HepG2 (cell line): ENCODE data around the gene SCO1. TPM values are rescaled to one million over a fixed set of nuclear protein-coding genes. Genes with fewer than 3 reads are reported as not detected.

Source experiments
- ATAC-seq: fragments of 200-7000 bp; cut with Tn5 transposase; 3 replicates; pipeline ENCODE4 v1.9.1; 2020; ENCODE audit warnings: mild to moderate bottlenecking, moderate library complexity
- BruUV-seq: library from RNA; stranded (reverse); fragments of 400-500 nt; replicated peaks from 2 replicates; lab custom pipeline; 2021; lab: Mats Ljungman, UMichigan
- CTCF ChIA-PET: fragments of 300-600 bp; formaldehyde crosslinking; extraction: SDS; loops from one replicate; lab custom pipeline; 2021; ENCODE audit warnings: low total read pairs, inconsistent platforms, low intra/inter-chr PET ratio; lab: Yijun Ruan, JAX
- POLR2A ChIA-PET: fragments of 350-600 bp; sonication (Branson Sonifier 250); formaldehyde crosslinking; loops from one replicate; lab custom pipeline; 2020; ENCODE audit warnings: antibody characterized with exemption, inconsistent platforms; lab: Yijun Ruan, JAX
- DNase-seq: peaks from one replicate; pipeline ENCODE4 v3.0.0-alpha.2; 2015; ENCODE audit warnings: low spot score
- FAIRE-seq: peaks from 3 replicates; lab custom pipeline; 2011; peaks lifted over from hg19 to GRCh38; lab: Jason Lieb, UNC
- H2AFZ ChIP-seq: one replicate; pipeline ENCODE4 v1.6.1; 2011; ENCODE audit warnings: low read length, inconsistent platforms
- H3K27ac ChIP-seq: fragments of 300-600 bp; 3 replicates; pipeline ENCODE4 v1.8.0; 2011; ENCODE audit warnings: mixed run types, mild to moderate bottlenecking, mixed read lengths, low read length, inconsistent platforms; ENCODE audit not compliant: insufficient read depth; ENCODE audit errors: extremely low read length
- H3K27me3 ChIP-seq, 2 experiments: fragments of 200-600 bp in 1 of 2; 2 replicates in 1 of 2; 3 replicates in 1 of 2; pipeline versions ENCODE4 v1.6.0 to v1.8.0; 2011; ENCODE audit warnings: low read length in 2 of 2, mild to moderate bottlenecking in 2 of 2, moderate library complexity in 2 of 2, inconsistent platforms in 1 of 2; ENCODE audit not compliant: insufficient read depth in 2 of 2, control insufficient read depth in 1 of 2
- H3K36me3 ChIP-seq, 2 experiments: fragments of 200-600 bp in 1 of 2; replicated peaks in 1 of 2; 2 replicates in 1 of 2; 3 replicates in 1 of 2; pipeline versions ENCODE4 v1.5.1 to v1.8.0; 2011; ENCODE audit warnings: low read length in 2 of 2, inconsistent platforms in 1 of 2; ENCODE audit not compliant: insufficient read depth in 2 of 2, control insufficient read depth in 1 of 2
- H3K4me1 ChIP-seq: 2 replicates; pipeline ENCODE4 v1.5.1; 2012; ENCODE audit warnings: low read length, inconsistent platforms; ENCODE audit not compliant: insufficient read depth
- H3K4me2 ChIP-seq: 2 replicates; pipeline ENCODE4 v1.6.0; 2011; ENCODE audit warnings: low read depth, low read length, inconsistent platforms
- H3K4me3 ChIP-seq, 3 experiments: fragments of 200-600 bp in 1 of 3; sonication (generic), shearing (Covaris generic) in 1 of 3; replicated peaks in 1 of 3; 2 replicates each; pipeline ENCODE4 v1.5.1; 2011 to 2016; ENCODE audit warnings: low read length in 3 of 3, inconsistent platforms in 2 of 3, low read depth in 2 of 3, mild to moderate bottlenecking in 2 of 3, control low read depth in 1 of 3, mixed read lengths in 1 of 3; ENCODE audit not compliant: insufficient read depth in 1 of 3
- H3K79me2 ChIP-seq: one replicate; pipeline ENCODE4 v1.6.1; 2011; ENCODE audit warnings: low read length, inconsistent platforms; ENCODE audit not compliant: insufficient read depth
- H3K9ac ChIP-seq: 2 replicates; pipeline ENCODE4 v1.6.0; 2011; ENCODE audit warnings: mild to moderate bottlenecking, low read depth, low read length, inconsistent platforms; ENCODE audit not compliant: insufficient read depth
- H3K9me3 ChIP-seq: 2 replicates; pipeline ENCODE4 v1.5.1; 2012; ENCODE audit warnings: mild to moderate bottlenecking, low read length
- H4K20me1 ChIP-seq: 2 replicates; pipeline ENCODE4 v1.6.0; 2011; ENCODE audit warnings: inconsistent platforms, mild to moderate bottlenecking, low read length, moderate library complexity; ENCODE audit not compliant: insufficient read depth
- BRCA1 ChIP-seq: sonication (generic); formaldehyde crosslinking; IDR thresholded peaks from 2 replicates; pipeline ENCODE4 v1.4.0; 2020; ENCODE audit warnings: missing genetic modification reagents
- CAMTA2 ChIP-seq: sonication (generic); formaldehyde crosslinking; IDR thresholded peaks from 2 replicates; pipeline ENCODE4 v1.4.0; 2020; ENCODE audit warnings: mild to moderate bottlenecking, missing genetic modification reagents, borderline replicate concordance
- GABPA ChIP-seq, 2 experiments: IDR thresholded peaks; 2 replicates each; pipeline ENCODE4 v1.6.1; 2011 to 2016; ENCODE audit warnings: low read depth in 2 of 2, low read length in 1 of 2, missing biosample characterization in 1 of 2, missing genetic modification characterization in 1 of 2
- MEF2D ChIP-seq: sonication (generic); formaldehyde crosslinking; IDR thresholded peaks from 2 replicates; pipeline ENCODE4 v1.5.1; 2020; ENCODE audit warnings: mild to moderate bottlenecking, missing genetic modification reagents
- MXI1 ChIP-seq: IDR thresholded peaks from 3 replicates; pipeline ENCODE4 v1.6.1; 2012; ENCODE audit warnings: low read depth, low read length, inconsistent platforms, borderline replicate concordance
- ONECUT2 ChIP-seq: sonication (generic); formaldehyde crosslinking; IDR thresholded peaks from 2 replicates; pipeline ENCODE4 v1.4.0; 2020; ENCODE audit warnings: missing genetic modification reagents
- PAX8 ChIP-seq: sonication (generic); formaldehyde crosslinking; IDR thresholded peaks from 2 replicates; pipeline ENCODE4 v1.8.0; 2022; ENCODE audit warnings: mild to moderate bottlenecking, missing genetic modification reagents, borderline replicate concordance
- RFX3 ChIP-seq: IDR thresholded peaks from 2 replicates; pipeline ENCODE4 v1.6.1; 2016; ENCODE audit warnings: missing biosample characterization, missing genetic modification reagents
- RFXAP ChIP-seq: sonication (generic); formaldehyde crosslinking; IDR thresholded peaks from 2 replicates; pipeline ENCODE4 v1.4.0; 2020; ENCODE audit warnings: missing genetic modification reagents, borderline replicate concordance
- THAP11 ChIP-seq: IDR thresholded peaks from 2 replicates; pipeline ENCODE4 v1.6.1; 2016; ENCODE audit warnings: missing biosample characterization, missing genetic modification reagents
- ZNF367 ChIP-seq: sonication (generic); formaldehyde crosslinking; IDR thresholded peaks from 2 replicates; pipeline ENCODE4 v1.4.0; 2020; ENCODE audit warnings: missing genetic modification reagents, borderline replicate concordance
- ZNF557 ChIP-seq: sonication (generic); formaldehyde crosslinking; IDR thresholded peaks from 2 replicates; pipeline ENCODE4 v1.4.0; 2020; ENCODE audit warnings: missing genetic modification reagents
- ZNF670 ChIP-seq: sonication (generic); formaldehyde crosslinking; IDR thresholded peaks from 2 replicates; pipeline ENCODE4 v1.8.0; 2022; ENCODE audit warnings: mild to moderate bottlenecking, missing genetic modification reagents, borderline replicate concordance
- WGBS: methylation state at CpG from one replicate; pipeline ENCODE4 v1.1.6; 2017; ENCODE audit warnings: low lambda C conversion rate; 5-methylcytosine and 5-hydroxymethylcytosine counted together
- in situ Hi-C: cut with HindIII; loops from 2 replicates; pipeline ENCODE4 v1.10.0; 2017; ENCODE audit warnings: low pct_unique_long_range_greater_than_20kb; ENCODE audit not compliant: extremely low pct_ligation_motif_present
- intact Hi-C: fragments of 100-400 bp; cut with micrococcal nuclease; formaldehyde crosslinking; loops from one replicate; pipeline ENCODE4 v1.10.0; 2022; ENCODE audit not compliant: unreplicated experiment
- polyA plus RNA-seq, 8 experiments: library from polyadenylated mRNA; depleted of rRNA in 3 of 8; stranded (reverse) in 7 of 8; unstranded in 1 of 8; fragments of >200 nt; fragmentation: Illumina TruSeq in 4 of 8; extraction: Trizol in 4 of 8; gene quantifications; 2 replicates each; pipeline versions ENCODE4 v1.2.1 to v1.2.3, GENCODE V29; 2011 to 2016; ENCODE audit warnings: low read depth in 4 of 8, missing spikeins in 1 of 8, mixed read lengths in 1 of 8; ENCODE audit not compliant: insufficient read depth in 1 of 8
- total RNA-seq, 5 experiments: library from RNA; depleted of rRNA; stranded (reverse); fragments of >200 nt; fragmentation: Illumina TruSeq; extraction: Trizol; gene quantifications; 2 replicates each; pipeline ENCODE4 v1.2.3, GENCODE V29; 2016; ENCODE audit warnings: low read depth in 1 of 5

Gene SCO1
- total and polyA plus RNA-seq, 2 of the 13 experiments (the other 11 are each of a cell fraction or from before 2014, with no cell fraction given), result 11.4 to 50.3 TPM

DNA sequence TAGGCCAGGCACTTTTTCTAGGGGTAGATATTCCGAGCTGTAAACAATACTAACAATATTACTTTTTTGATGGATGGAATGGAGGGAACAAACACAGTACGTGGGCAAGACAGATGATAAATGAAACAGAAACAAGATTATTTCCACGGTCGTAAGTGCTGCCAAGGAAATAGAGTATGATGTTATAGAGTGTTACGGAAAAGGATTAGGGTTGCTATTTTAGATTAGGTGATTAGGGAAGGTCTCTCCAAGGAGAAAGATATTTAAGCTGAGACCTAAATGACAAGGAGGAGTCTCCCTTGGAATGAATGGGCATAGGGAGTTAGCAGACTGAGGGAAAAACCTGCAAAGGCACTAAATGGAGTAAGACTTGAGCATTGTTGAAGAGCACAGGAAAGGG is 8.4 kb upstream of the SCO1 start:
- TF ChIP-seq PAX8 (CRISPR knock-in tag), result no peak
- no peak for TF ChIP-seq RFX3
- no peak for TF ChIP-seq CAMTA2 (CRISPR knock-in tag)
- TF ChIP-seq GABPA (IDR thresholded peaks at IDR 0.05; ENCODE audit: low read depth, low read length), result no peak
- no peak for TF ChIP-seq GABPA (CRISPR knock-in tag; IDR thresholded peaks at IDR 0.05; ENCODE audit: low read depth)
- TF ChIP-seq ZNF670 (CRISPR knock-in tag), result no peak
- TF ChIP-seq MEF2D (CRISPR knock-in tag), result no peak
- TF ChIP-seq RFXAP (CRISPR knock-in tag), result no peak
- TF ChIP-seq THAP11 (CRISPR knock-in tag), result no peak
- no peak for TF ChIP-seq ONECUT2
- TF ChIP-seq ZNF367 (CRISPR knock-in tag), result no peak
- TF ChIP-seq MXI1, result no peak
- TF ChIP-seq ZNF557, result no peak
- no peak for TF ChIP-seq BRCA1 (CRISPR knock-in tag)
- no TSS peak for BruUV-seq
- Histone ChIP-seq H3K27ac (no peak overlapping the region), H3K27me3 (no peaks in the 10 kb centered on the region), H3K9ac (no peak overlapping the region), H3K79me2 (no peaks in the 10 kb centered on the region), H3K9me3 (no peaks in the 10 kb centered on the region), H4K20me1 (no peaks in the 10 kb centered on the region), H2AFZ (no peak overlapping the region), H3K4me1 (no peaks in the 10 kb centered on the region), H3K4me2 (no peak overlapping the region), H3K36me3 (peaks cover 9 to 26% of the 10 kb centered on the region in 2 experiments; a peak in 4 of 5 replicates), H3K4me3 (no peak overlapping the region)
- in situ Hi-C loops (no loop called here), intact Hi-C loops (no loop called here)
- DNase-seq, result no peak
- FAIRE-seq, result no peak
- no peak for ATAC-seq
- CTCF ChIA-PET, result no interaction called here
- POLR2A ChIA-PET, result no interaction called here
- WGBS, result 97% methylated on average over 5 of the region's 5 CpGs
